ENCODE data around the gene DNAJC22. TPM values are rescaled to one million over a fixed set of nuclear protein-coding genes. Genes with fewer than 3 reads are reported as not detected.
"Not testable (repeated sequence)": the region's sequence is repeated elsewhere in the genome, so short reads cannot be mapped to it uniquely, and the experiment has no call there.

The DNAJC22 gene
- total RNA-seq, 2 experiments from 2014 or later, result 0.14 TPM; not detected in 1

- ChIA-PET CTCF (interaction anchor here (0.8 to 6.2 kb wide), 9 partner anchors 12 to 254 kb away, joined by 3 to 67 read pairs (median 4); partner anchors contain the start of genes DNAJC22 and PRPF40B), POLR2A (interaction anchor here (1.0 kb wide), 1 partner anchor 10 kb away, joined by 3 read pairs; no protein-coding TSS in a partner anchor)
- ATAC-seq (no peak), DNase-seq (peak; percentile 70)
- H3K36me3 Mint-ChIP-seq (ENCODE audit: low read depth), result no peaks in the 10 kb centered on the region
- TF ChIP-seq CTCF (IDR thresholded peaks at IDR 0.05), result peak; percentile 56
- no peak overlapping the region for H3K27ac Mint-ChIP-seq
- H3K4me1 Mint-ChIP-seq (ENCODE audit: low read depth), result peaks cover 29% of the 10 kb centered on the region
- H3K4me3 Mint-ChIP-seq, result no peak overlapping the region
- no peaks in the 10 kb centered on the region for H3K9me3 Mint-ChIP-seq
- intact Hi-C loops (cut with micrococcal nuclease), result no loop called here
- no peaks in the 10 kb centered on the region for H3K27me3 Mint-ChIP-seq
Observed at GRCh38 chr12:49369411-49370145, 22.9 kb downstream of the DNAJC22 start.

GRCh38 chr12:49370539-49370938, 23.9 kb downstream of the DNAJC22 start:
- no peak for DNase-seq
- Mint-ChIP-seq H3K4me1 (ENCODE audit: low read depth) (peaks cover 30% of the 10 kb centered on the region), H3K4me3 (no peak overlapping the region), H3K36me3 (ENCODE audit: low read depth) (no peaks in the 10 kb centered on the region), H3K27me3 (no peaks in the 10 kb centered on the region), H3K9me3 (no peaks in the 10 kb centered on the region), H3K27ac (no peak overlapping the region)
- ChIA-PET CTCF (interaction anchor here (0.6 to 6.2 kb wide), 8 partner anchors 13 to 253 kb away, joined by 3 to 67 read pairs (median 4); partner anchors contain the start of gene PRPF40B), POLR2A (interaction anchor here (1.0 kb wide), 1 partner anchor 11 kb away, joined by 3 read pairs; no protein-coding TSS in a partner anchor)
- intact Hi-C loops (cut with micrococcal nuclease), result no loop called here
- no peak for ATAC-seq
- TF ChIP-seq CTCF (IDR thresholded peaks at IDR 0.05), result no peak

- Mint-ChIP-seq H3K4me3 (no peak overlapping the region), H3K9me3 (no peaks in the 10 kb centered on the region), H3K36me3 (ENCODE audit: low read depth) (no peaks in the 10 kb centered on the region), H3K27me3 (no peaks in the 10 kb centered on the region), H3K27ac (no peak overlapping the region), H3K4me1 (ENCODE audit: low read depth) (peaks cover 6% of the 10 kb centered on the region)
- ChIA-PET CTCF (interaction anchor here (1.0 to 3.4 kb wide), 5 partner anchors 14 to 139 kb away, joined by 3 to 12 read pairs (median 5); partner anchors contain the start of gene DNAJC22), POLR2A (no interaction called here)
- no peak for DNase-seq
- intact Hi-C loops (cut with micrococcal nuclease), result no loop called here
- peak; percentile 34 for ATAC-seq
- no peak for TF ChIP-seq CTCF (IDR thresholded peaks at IDR 0.05)
Observed at GRCh38 chr12:49375406-49375805, 28.7 kb downstream of the DNAJC22 start.

DNA sequence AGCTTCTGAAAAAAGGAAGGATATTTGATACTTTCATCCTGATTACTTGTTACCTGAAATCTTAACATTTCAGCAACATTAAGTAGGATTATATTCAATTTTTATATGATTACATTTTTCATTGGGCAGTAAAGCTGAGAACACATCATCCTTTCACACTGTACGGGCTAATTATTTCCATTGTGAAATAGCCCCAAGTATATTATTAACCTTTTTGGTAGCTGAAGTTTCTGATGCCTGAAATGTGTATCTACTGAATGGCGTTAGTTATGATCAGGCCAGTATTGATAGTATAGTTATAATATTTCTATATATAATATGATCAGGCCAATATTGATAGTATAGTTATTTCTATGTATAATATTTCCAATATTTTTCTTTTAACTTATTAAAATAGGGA, 30.7 kb downstream of the DNAJC22 start:
- no peak overlapping the region for H3K4me3 Mint-ChIP-seq
- no peak for DNase-seq
- no peak for TF ChIP-seq CTCF (IDR thresholded peaks at IDR 0.05)
- peaks cover 4% of the 10 kb centered on the region for H3K4me1 Mint-ChIP-seq (ENCODE audit: low read depth)
- H3K36me3 Mint-ChIP-seq (ENCODE audit: low read depth), result no peaks in the 10 kb centered on the region
- no peaks in the 10 kb centered on the region for H3K27me3 Mint-ChIP-seq
- no peak overlapping the region for H3K27ac Mint-ChIP-seq
- intact Hi-C loops (cut with micrococcal nuclease), result no loop called here
- POLR2A ChIA-PET, result interaction anchor here (0.8 kb wide), 1 partner anchor 10 kb away, joined by 3 read pairs; the partner anchor contains the start of gene SPATS2
- H3K9me3 Mint-ChIP-seq, result no peaks in the 10 kb centered on the region
- CTCF ChIA-PET, result interaction anchor here (0.9 to 3.4 kb wide), 4 partner anchors 11 to 89 kb away, joined by 3 to 12 read pairs (median 6); partner anchors contain the start of gene DNAJC22
- no peak for ATAC-seq

GRCh38 chr12:49380184-49380583, 33.5 kb downstream of the DNAJC22 start:
- H3K4me1 Mint-ChIP-seq (ENCODE audit: low read depth); POLR2A ChIA-PET; H3K9me3 Mint-ChIP-seq; ATAC-seq; H3K27ac Mint-ChIP-seq; CTCF ChIA-PET; H3K27me3 Mint-ChIP-seq; DNase-seq; intact Hi-C loops (cut with micrococcal nuclease); H3K4me3 Mint-ChIP-seq; H3K36me3 Mint-ChIP-seq (ENCODE audit: low read depth): not testable (repeated sequence)

Data from activated CD8-positive, alpha-beta T cell treated with anti-CD3 and anti-CD28 coated beads for 36 hours (primary cell).